Natural killer cell (primary cell): Measurements from ENCODE around the gene POLR3A. TPM values are rescaled to one million over a fixed set of nuclear protein-coding genes. Genes with fewer than 3 reads are reported as not detected.
A peak's percentile ranks its signal among the peaks of the same experiment; 100 is the strongest.

ENCODE experiments used
- ATAC-seq, 3 donors: fragments of 150-1000 bp in 2 of 3; fragments of 200-7000 bp in 1 of 3; cut with Tn5 transposase; 1 replicate in 1 of 3; 2 replicates in 2 of 3; pipeline ENCODE4 v1.10.0; 2021; ENCODE audit warnings: mild to moderate bottlenecking in 2 of 3, moderate library complexity in 2 of 3
- DNase-seq, 2 donors: peaks; one replicate each; pipeline versions ENCODE4 v3.0.0 to v3.0.0-alpha.2; 2013 to 2021; ENCODE audit warnings: mixed read lengths in 1 of 2
- H3K27ac ChIP-seq: one replicate; pipeline ENCODE4 v1.5.1; 2013; ENCODE audit warnings: mild to moderate bottlenecking, low read length
- H3K27me3 ChIP-seq: one replicate; pipeline ENCODE4 v1.6.1; 2013; ENCODE audit warnings: low read length; ENCODE audit not compliant: control insufficient read depth, insufficient read depth
- H3K36me3 ChIP-seq: one replicate; pipeline ENCODE4 v1.6.1; 2013; ENCODE audit warnings: low read length; ENCODE audit not compliant: control insufficient read depth, insufficient read depth
- H3K4me1 ChIP-seq: one replicate; pipeline ENCODE4 v1.6.1; 2013; ENCODE audit warnings: low read length; ENCODE audit not compliant: control insufficient read depth, insufficient read depth
- H3K4me3 ChIP-seq: one replicate; pipeline ENCODE4 v1.5.1; 2013; ENCODE audit warnings: low read length
- H3K9me3 ChIP-seq: one replicate; pipeline ENCODE4 v1.6.1; 2013; ENCODE audit warnings: low read length; ENCODE audit not compliant: control insufficient read depth, insufficient read depth
- H3K27ac Mint-ChIP-seq, 2 donors: one replicate each; pipeline ENCODE4 v1.8.0; 2022; ENCODE audit warnings: mild to moderate bottlenecking in 2 of 2, mixed read lengths in 2 of 2, moderate library complexity in 1 of 2
- H3K27me3 Mint-ChIP-seq, 2 donors: one replicate each; pipeline ENCODE4 v1.8.0; 2022; ENCODE audit warnings: low read depth in 2 of 2, mixed read lengths in 2 of 2
- H3K36me3 Mint-ChIP-seq: one replicate; pipeline ENCODE4 v1.8.0; 2022; ENCODE audit warnings: mixed read lengths
- H3K4me1 Mint-ChIP-seq, 2 donors: one replicate each; pipeline ENCODE4 v1.8.0; 2022; ENCODE audit warnings: mixed read lengths in 2 of 2
- H3K4me3 Mint-ChIP-seq: one replicate; pipeline ENCODE4 v1.8.0; 2022; ENCODE audit warnings: mild to moderate bottlenecking, moderate library complexity, mixed read lengths
- H3K9me3 Mint-ChIP-seq, 2 donors: one replicate each; pipeline ENCODE4 v1.8.0; 2022; ENCODE audit warnings: mixed read lengths in 2 of 2
- WGBS: methylation state at CpG from one replicate; pipeline ENCODE4 v1.1.7; 2013; ENCODE audit warnings: missing lambda C conversion rate; ENCODE audit not compliant: insufficient coverage; 5-methylcytosine and 5-hydroxymethylcytosine counted together
- intact Hi-C: fragments of 100-400 bp; cut with micrococcal nuclease; formaldehyde crosslinking; loops from one replicate; pipeline ENCODE4 v1.14.2; 2022
- total RNA-seq, 4 donors: library from RNA; stranded (reverse); fragments of 120-200 nt in 1 of 4; gene quantifications; one replicate each; pipeline versions ENCODE4 v1.2.3 to v1.2.4, GENCODE V29; 2013 to 2022
- TF ChIP-seq, protein P1 (sequence below): fragments of 200-600 bp; IDR thresholded peaks from one replicate; pipeline ENCODE4 v1.8.0; 2022; ENCODE audit warnings: antibody characterized with exemption

POLR3A gene
- total RNA-seq, 3 donors from 2014 or later (not counting 1 experiment from before 2014, with no cell fraction given): 15.6 to 21.0 (median 17.9) TPM

DNA sequence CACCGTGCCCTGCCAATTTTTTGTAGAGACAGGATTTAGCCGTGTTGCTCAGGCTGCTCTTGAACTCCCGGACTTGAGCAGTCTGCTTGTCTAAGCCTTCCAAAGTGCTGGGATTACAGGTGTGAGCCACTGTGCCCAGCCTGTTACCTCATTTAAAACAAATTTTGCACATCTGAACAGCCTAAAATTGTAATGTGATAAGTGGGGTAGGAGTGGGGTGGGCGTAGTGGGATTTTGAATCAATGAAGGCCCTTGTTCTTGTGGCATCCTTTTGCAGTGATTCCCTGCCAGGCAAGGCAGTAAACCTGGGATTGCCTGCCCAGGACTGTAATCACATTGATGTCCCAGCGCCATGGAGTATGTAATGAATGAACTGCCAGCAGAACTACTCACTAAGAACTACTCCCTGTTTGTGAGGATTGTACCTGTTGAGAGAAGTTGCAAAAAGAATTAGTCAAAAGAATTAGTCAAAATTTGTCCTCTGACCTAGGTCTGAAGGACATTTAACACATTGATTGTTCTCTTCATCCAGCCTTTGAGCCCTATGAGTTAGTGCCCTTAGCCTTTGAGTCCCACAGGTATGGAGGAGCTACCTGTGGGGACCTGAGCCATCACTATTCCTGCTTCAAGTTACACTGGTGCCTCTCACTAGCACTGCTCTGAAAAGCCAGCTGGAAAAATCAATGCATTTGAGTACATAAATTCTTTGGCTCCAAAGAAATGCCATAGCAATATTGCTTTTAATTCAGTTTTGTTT is 9.7 kb upstream of the POLR3A start:
- peaks cover 64 to 70% of the 10 kb centered on the region in 2 donors for H3K4me1 Mint-ChIP-seq
- peaks cover 76% of the 10 kb centered on the region for H3K36me3 ChIP-seq
- H3K27me3 Mint-ChIP-seq: no peaks in the 10 kb centered on the region
- ATAC-seq (no peak), DNase-seq (no peak)
- no peak overlapping the region for H3K27ac Mint-ChIP-seq
- TF ChIP-seq, protein P1, sequence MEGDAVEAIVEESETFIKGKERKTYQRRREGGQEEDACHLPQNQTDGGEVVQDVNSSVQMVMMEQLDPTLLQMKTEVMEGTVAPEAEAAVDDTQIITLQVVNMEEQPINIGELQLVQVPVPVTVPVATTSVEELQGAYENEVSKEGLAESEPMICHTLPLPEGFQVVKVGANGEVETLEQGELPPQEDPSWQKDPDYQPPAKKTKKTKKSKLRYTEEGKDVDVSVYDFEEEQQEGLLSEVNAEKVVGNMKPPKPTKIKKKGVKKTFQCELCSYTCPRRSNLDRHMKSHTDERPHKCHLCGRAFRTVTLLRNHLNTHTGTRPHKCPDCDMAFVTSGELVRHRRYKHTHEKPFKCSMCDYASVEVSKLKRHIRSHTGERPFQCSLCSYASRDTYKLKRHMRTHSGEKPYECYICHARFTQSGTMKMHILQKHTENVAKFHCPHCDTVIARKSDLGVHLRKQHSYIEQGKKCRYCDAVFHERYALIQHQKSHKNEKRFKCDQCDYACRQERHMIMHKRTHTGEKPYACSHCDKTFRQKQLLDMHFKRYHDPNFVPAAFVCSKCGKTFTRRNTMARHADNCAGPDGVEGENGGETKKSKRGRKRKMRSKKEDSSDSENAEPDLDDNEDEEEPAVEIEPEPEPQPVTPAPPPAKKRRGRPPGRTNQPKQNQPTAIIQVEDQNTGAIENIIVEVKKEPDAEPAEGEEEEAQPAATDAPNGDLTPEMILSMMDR: no peak
- intact Hi-C loops: no loop called here
- H3K27me3 ChIP-seq: no peaks in the 10 kb centered on the region
- H3K4me1 ChIP-seq: peaks cover 10% of the 10 kb centered on the region
- H3K9me3 ChIP-seq: no peaks in the 10 kb centered on the region
- H3K4me3 ChIP-seq: no peak overlapping the region
- H3K9me3 Mint-ChIP-seq: no peaks in the 10 kb centered on the region
- H3K36me3 Mint-ChIP-seq: peaks cover 18% of the 10 kb centered on the region
- WGBS: 97% methylated on average over 4 of the region's 5 CpGs
- H3K4me3 Mint-ChIP-seq: no peak overlapping the region
- H3K27ac ChIP-seq: no peak overlapping the region

DNA sequence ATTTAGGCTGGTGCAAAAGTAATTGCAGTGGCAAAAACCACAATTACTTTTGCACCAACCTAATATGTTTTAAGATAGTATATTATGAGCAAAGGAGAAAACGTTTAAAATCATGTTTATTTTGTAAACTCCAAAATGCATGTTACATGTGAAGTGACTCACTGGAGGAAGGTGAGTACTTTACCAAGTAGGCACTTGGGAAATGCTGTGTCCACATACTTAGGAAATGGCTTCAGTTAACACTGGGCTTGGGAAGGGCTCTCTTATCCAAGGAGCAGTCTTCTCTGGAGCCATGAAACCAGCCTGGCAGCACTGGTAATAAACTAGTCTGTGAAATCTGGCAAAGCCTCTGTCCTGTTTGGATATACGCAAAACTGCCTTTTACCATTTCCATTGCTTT is 8.8 kb upstream of the POLR3A start:
- H3K27ac ChIP-seq: no peak overlapping the region
- no peaks in the 10 kb centered on the region for H3K9me3 ChIP-seq
- H3K36me3 ChIP-seq: peaks cover 73% of the 10 kb centered on the region
- Mint-ChIP-seq H3K27me3 (no peaks in the 10 kb centered on the region), H3K9me3 (no peaks in the 10 kb centered on the region), H3K4me3 (no peak overlapping the region), H3K4me1 (peaks cover 62 to 71% of the 10 kb centered on the region in 2 donors), H3K27ac (no peak overlapping the region), H3K36me3 (peaks cover 18% of the 10 kb centered on the region)
- no peaks in the 10 kb centered on the region for H3K27me3 ChIP-seq
- no peak overlapping the region for H3K4me3 ChIP-seq
- peaks cover 12% of the 10 kb centered on the region for H3K4me1 ChIP-seq
- TF ChIP-seq, protein P1: no peak
- ATAC-seq (no peak), DNase-seq (no peak)
- WGBS: 88% methylated on average over 2 of the region's 2 CpGs
- intact Hi-C loops: no loop called here

DNA sequence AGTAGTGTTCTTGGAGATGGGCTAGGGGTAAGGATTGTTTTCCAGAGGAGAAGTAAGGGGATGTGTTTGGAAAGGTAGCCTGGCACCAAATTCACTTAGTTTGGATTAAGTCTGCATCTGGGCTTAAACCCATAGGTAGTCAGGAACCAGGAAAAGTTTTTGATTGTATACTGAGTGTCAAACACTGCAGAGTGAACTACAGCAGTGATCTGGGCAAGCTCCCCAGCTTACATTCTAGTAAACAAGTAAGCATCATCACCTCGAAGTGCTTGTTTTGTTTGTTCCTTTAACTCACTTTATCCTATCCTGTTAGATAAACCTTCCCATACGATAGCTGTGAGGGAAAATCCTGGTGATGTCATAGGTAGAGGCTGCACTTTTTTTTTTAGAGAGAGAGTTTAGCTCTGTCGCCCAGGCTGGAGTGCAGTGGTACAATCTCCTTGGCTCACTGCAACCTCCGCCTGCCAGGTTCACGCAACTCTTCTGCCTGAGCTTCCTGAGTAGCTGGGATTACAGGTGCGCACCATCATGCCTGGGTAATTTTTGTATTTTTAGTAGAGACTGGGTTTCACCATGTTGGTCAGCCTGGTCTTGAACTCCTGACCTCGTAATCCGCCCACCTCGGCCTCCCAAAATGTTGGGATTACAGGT is 6.7 kb upstream of the POLR3A start:
- no peak for ATAC-seq
- Histone ChIP-seq H3K27ac (no peak overlapping the region), H3K27me3 (no peaks in the 10 kb centered on the region), H3K4me3 (no peak overlapping the region), H3K9me3 (no peaks in the 10 kb centered on the region), H3K4me1 (peaks cover 14% of the 10 kb centered on the region), H3K36me3 (peaks cover 57% of the 10 kb centered on the region)
- intact Hi-C loops: no loop called here
- Mint-ChIP-seq H3K27ac (peak overlapping the region; percentile 52 to 65), H3K4me3 (peak overlapping the region; percentile 3), H3K4me1 (peaks cover 54 to 59% of the 10 kb centered on the region in 2 donors), H3K36me3 (peaks cover 15% of the 10 kb centered on the region), H3K9me3 (no peaks in the 10 kb centered on the region), H3K27me3 (no peaks in the 10 kb centered on the region)
- TF ChIP-seq, protein P1: no peak
- no peak for DNase-seq
- 92% methylated on average over 8 of the region's 9 CpGs for whole genome bisulfite sequencing
